Measurements from ENCODE around the gene GATD1.

DNA sequence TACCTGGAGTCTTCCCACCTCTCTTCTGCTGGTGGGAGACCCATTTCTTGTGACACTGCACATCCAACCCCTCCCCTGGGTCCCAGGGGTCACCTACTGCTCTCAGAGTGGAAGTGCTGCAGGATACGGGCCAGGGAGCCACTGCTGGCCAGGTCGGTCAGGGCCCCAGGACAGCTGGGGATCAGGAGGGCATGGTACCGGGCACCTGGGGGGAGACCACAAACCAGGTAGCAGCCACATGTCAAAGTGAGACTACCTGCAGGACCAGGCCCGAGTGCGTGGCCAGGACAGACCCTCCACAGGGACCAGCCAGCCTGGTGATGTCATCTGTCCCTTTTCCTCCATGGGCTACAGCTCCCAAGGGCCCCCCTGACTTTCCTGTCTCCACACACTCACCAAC, 3.9 kb downstream of the GATD1 start:
- no peak for TF ChIP-seq POLR2A (IDR thresholded peaks at IDR 0.05)
- TF ChIP-seq, protein P1, sequence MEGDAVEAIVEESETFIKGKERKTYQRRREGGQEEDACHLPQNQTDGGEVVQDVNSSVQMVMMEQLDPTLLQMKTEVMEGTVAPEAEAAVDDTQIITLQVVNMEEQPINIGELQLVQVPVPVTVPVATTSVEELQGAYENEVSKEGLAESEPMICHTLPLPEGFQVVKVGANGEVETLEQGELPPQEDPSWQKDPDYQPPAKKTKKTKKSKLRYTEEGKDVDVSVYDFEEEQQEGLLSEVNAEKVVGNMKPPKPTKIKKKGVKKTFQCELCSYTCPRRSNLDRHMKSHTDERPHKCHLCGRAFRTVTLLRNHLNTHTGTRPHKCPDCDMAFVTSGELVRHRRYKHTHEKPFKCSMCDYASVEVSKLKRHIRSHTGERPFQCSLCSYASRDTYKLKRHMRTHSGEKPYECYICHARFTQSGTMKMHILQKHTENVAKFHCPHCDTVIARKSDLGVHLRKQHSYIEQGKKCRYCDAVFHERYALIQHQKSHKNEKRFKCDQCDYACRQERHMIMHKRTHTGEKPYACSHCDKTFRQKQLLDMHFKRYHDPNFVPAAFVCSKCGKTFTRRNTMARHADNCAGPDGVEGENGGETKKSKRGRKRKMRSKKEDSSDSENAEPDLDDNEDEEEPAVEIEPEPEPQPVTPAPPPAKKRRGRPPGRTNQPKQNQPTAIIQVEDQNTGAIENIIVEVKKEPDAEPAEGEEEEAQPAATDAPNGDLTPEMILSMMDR (IDR thresholded peaks at IDR 0.05), result no peak

Measured in body of pancreas (tissue), 4 donors.